HG02970 (cell line): ENCODE results near the gene FRMPD1.
"Not testable (repeated sequence)": the region's sequence is repeated elsewhere in the genome, so short reads cannot be mapped to it uniquely, and the experiment has no call there.

ENCODE experiments used
- ATAC-seq: cut with Tn5 transposase; IDR thresholded peaks from one replicate; pipeline ENCODE4 v1.9.1; 2021; ENCODE audit warnings: mild to moderate bottlenecking, moderate library complexity, moderate number of reproducible peaks; ENCODE audit not compliant: unreplicated experiment, low FRiP score

Gene FRMPD1

DNA sequence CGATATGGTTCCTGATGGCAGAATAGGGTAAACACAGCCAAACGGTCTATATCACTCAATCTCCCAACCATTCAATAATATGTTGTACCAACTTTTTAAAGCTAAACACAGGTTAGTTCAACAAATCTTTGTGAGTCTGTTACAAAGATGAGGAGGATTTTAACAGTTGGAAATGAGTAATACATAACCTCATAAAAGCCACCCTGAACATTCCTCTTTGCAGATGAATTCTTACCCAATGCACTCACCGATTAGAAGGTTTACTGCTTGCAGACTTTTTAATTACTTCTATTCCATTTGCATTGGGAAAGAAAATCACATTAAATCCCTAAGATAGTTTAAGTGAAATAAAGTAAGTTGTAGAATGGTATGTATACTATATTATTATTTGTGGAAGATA is 79.5 kb downstream of the FRMPD1 start:
- ATAC-seq = no peak

GRCh38 chr9:37730839-37731238 is 80.1 kb downstream of the FRMPD1 start:
- ATAC-seq = no peak

- ATAC-seq = no peak
Observed at GRCh38 chr9:37732086-37732741, 81.5 kb downstream of the FRMPD1 start.

- ATAC-seq = no peak
Observed at GRCh38 chr9:37732952-37733351, 82.2 kb downstream of the FRMPD1 start.

- ATAC-seq = no peak
Observed at GRCh38 chr9:37739222-37739621, 88.5 kb downstream of the FRMPD1 start.

- no peak for ATAC-seq
Observed at GRCh38 chr9:37740128-37740527, 89.4 kb downstream of the FRMPD1 start.

DNA sequence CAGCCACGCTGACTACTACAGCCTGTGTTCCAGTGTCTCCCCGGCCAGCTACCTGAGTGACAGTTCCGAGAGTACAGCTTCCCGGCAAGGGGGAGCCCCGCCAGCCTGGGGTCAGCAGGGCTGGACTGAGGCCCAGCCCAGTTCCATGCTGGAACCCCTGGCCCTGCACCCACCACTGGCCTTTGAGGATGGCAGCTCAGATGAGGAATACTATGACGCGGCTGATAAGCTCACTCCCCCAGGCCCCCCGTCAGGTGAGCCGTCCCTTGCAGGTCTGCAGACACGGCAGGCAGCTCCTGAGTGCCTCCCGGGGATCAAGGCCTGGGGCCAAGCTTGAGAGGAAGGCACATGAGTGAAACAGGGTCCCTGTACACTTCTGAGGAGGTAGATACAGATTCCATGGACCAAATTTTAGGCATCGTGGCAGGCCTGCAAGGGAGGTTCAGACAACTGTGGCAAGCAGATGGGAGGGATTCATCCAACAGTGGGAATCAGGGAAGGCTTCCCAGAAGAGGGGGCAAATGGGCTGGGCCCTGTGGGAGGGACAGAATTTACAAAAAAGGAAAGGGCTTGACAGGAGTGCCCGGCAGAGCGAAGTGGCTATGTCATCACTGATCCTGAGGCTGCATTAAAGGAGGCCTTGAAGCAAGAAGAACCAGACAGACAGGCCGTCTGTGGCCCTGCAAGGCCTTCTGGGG is 90.0 kb downstream of the FRMPD1 start:
- ATAC-seq = no peak

DNA sequence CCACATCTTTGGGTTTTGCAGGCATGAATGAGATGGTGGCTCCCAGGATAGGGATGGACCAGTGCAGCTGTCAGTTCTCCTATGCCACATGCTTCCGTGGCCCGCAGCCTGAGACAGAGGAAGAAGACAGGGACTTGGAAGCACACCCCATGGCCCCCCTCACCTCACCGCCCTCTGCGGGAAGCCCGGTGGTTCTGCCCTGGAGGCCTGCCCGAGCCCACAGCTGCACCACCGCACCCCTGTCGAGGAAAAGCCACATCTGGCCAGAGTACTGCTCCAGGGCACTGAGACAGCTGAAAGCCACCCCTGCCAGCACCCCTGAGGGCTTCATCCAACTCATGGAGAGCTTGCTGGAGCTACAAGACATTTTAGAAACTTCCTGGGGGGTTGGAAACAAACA is 95.2 kb downstream of the FRMPD1 start:
- no peak for ATAC-seq

DNA sequence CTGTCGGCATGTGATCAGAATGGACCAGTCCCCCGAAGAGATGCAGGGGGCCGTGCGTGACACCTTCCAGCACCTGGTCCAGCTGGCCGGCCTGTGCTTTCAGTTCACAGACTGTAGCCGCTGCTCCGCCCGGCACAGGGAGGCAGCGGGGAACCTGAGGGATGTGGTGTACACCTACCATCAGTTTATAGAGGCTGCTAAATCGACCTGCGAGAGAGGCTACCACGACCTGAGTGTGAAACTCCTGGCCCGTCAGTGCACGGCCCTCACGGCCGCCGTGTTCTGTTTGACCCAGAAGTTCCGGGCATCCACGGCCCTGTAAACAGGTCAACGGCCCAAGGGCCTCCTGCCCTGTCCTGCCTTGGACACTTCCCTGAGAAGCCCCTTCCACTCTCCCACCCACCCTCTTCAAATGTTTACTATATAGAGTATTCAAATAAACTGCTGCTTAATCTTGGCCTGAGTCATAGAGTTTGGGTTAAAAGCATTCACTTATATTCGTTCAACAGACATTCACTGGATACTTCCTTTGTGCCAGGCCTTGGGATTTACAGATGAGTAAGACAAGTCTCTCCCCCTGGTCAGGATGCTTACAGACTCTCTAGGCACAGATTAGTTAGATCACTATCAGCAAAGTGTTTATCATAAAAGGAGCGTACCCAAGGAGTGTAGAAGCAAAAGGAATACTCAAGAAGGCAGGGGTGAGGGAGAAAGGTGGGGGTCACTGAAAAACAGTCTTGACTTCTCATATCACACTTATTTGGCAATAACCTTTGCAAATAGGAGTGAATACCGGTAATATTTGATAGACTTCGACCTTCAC is 95.9 kb downstream of the FRMPD1 start:
- no peak for ATAC-seq

DNA sequence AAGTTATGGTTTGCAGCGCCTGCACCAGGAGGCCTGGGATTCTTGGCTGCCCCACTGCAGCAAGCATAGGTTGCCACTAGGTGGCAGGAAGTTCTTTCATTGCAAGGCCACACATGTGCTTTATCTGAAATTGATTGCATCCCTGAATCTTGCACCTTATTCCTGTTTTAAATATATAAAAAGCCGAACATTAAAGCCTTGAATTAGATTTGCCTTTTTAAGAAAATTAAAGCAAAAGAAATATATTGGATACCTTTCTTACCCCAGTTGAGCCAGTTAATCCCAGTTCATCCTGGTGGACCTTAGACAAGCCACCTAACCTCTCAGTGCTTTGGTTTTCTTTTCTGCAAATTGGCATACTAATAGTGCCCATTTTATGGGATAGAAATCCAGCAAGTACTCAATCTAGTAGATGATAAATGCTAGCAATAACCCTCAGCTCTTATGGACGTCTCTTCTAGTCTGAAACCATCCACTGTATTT is 96.6 kb downstream of the FRMPD1 start:
- ATAC-seq = no peak

- no peak for ATAC-seq
Observed at GRCh38 chr9:37749129-37749528, 98.4 kb downstream of the FRMPD1 start.

GRCh38 chr9:37751186-37751585 is 100.4 kb downstream of the FRMPD1 start:
- no peak for ATAC-seq

GRCh38 chr9:37751704-37752103 is 101.0 kb downstream of the FRMPD1 start:
- ATAC-seq = not testable (repeated sequence)

GRCh38 chr9:37752112-37752511 is 101.4 kb downstream of the FRMPD1 start:
- not testable (repeated sequence) for ATAC-seq

- ATAC-seq = no peak
Observed at GRCh38 chr9:37752642-37753488, 102.1 kb downstream of the FRMPD1 start.

- no peak for ATAC-seq
Observed at GRCh38 chr9:37753489-37754190, 102.9 kb downstream of the FRMPD1 start, which contains the start of gene TRMT10B. Gene TRMT10B (plus strand): TSS chr9:37753805. CDS start chr9:37761932, 8,127 bp downstream.

GRCh38 chr9:37758747-37759146 is 108.0 kb downstream of the FRMPD1 start:
- ATAC-seq = no peak

DNA sequence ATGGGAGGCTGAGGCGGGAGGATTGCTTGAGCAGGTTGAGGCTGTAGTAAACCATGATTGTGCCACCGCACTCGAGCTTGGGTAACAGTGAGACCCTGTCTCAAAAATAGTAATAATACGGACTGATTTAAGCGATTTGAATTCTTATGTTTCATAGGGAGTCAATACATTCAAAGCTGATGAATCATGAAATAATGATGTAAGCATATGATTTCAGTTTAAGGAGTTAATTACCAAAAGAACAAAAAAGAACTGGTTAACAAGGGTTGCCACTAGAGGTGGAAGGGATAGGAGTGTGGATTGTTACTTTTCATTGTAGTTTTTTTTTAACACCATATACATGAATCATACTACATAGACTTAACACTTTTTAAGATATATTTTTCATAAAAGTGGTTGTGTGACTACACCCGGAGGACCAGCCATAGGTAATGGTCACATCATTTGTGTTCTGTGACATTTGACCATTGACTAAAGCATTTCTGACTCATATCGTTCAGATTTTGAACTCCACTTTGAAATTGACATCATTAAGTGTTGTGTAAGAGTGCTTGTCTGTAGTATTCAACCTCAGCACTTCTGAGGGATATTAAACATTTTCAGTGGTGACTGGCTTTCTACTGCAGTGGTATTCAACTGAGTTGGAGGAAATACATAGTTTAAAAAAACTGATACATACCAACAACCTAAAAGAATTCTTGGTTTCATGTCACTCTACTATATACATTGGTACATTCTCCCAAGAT is 109.8 kb downstream of the FRMPD1 start:
- no peak for ATAC-seq

- no peak for ATAC-seq
Observed at GRCh38 chr9:37761511-37761910, 110.8 kb downstream of the FRMPD1 start.
